ENCODE measurements around the gene HS2ST1. TPM values are rescaled to one million over a fixed set of nuclear protein-coding genes. Genes with fewer than 3 reads are reported as not detected.

The HS2ST1 gene
- total RNA-seq, 2 experiments from 2014 or later, result 20.6 to 23.0 TPM

GRCh38 chr1:86912281-86912900, 2.0 kb upstream of the HS2ST1 start:
- Mint-ChIP-seq H3K4me3 (no peak overlapping the region), H3K4me1 (peaks cover 46% of the 10 kb centered on the region), H3K9me3 (no peaks in the 10 kb centered on the region), H3K27me3 (no peaks in the 10 kb centered on the region), H3K27ac (peak overlapping the region; percentile 31), H3K36me3 (ENCODE audit: low read depth) (peaks cover 40% of the 10 kb centered on the region)
- ChIA-PET CTCF (interaction anchor here (0.7 to 1.0 kb wide), 3 partner anchors 14 to 208 kb away, joined by 3 to 6 read pairs (median 3); partner anchors contain the start of gene SH3GLB1), POLR2A (no interaction called here)
- no peak for DNase-seq

DNA sequence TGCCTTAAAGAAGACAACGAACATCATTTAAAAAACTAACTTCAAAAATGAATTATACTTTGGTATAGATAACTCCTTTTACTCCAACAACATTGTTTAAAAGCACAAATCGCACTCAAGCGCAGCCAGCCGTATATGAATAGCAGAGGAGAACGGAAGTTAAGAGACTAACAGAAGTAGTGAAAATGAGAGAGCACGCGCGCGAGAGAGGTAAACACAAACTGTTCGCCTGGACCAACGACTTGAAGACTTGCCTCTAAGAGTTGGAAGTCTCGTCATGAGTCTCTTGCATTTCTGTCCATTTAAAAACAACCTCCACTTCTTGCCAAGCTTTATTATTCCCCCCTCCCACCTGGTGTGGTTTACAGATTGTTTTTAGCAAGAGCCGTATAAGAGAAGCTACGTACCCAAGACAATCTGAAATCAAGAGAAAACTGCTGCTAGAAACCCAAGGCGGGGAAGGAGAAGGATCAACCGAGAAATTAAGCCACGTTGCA, 988 bp upstream of the HS2ST1 start:
- H3K4me1 Mint-ChIP-seq, result peaks cover 44% of the 10 kb centered on the region
- H3K9me3 Mint-ChIP-seq, result no peaks in the 10 kb centered on the region
- POLR2A ChIA-PET, result no interaction called here
- H3K4me3 Mint-ChIP-seq, result no peak overlapping the region
- peaks cover 34% of the 10 kb centered on the region for H3K36me3 Mint-ChIP-seq (ENCODE audit: low read depth)
- DNase-seq, result peak; percentile 50
- CTCF ChIA-PET, result interaction anchor here (0.9 to 2.6 kb wide), 4 partner anchors 11 to 209 kb away, joined by 3 to 14 read pairs (median 4); partner anchors contain the start of gene SH3GLB1
- H3K27me3 Mint-ChIP-seq, result no peaks in the 10 kb centered on the region
- H3K27ac Mint-ChIP-seq, result no peak overlapping the region

DNA sequence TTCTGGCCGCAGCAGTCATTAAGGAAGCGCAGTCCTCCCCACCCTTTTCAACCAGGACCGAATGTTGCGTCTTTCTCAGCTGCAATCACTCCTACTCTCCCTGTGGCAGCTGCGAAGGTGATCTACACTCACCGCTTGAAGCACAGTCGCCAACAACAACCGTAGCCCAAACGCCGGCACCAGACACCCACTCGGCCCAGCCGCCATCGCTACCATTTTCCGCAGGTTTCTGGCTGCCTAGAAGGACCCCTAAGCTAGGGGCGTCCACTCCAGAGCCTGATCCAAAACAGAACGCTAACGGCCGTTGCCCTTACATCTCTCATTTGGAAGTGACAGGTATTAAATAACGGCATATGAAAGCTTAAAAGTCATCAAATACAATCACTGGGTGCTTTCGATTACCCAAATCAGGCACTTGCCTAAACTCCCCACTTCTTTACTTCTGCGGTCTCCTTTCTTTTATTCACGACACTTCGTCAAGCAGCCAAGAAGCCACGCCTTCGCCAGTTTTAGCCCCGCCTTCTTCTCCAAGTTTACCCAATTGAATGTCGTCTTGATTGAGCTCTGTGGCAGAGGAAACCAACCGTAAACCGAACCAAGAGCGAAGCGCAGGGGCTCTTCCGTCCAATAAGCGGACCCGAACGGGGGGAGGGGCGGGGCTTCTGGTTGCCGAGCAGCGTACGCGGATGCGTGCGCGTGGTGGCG, 387 bp upstream of the HS2ST1 start, which contains the start of gene SELENOF:
Gene SELENOF (minus strand): TSS at position 231 of the 705 bp plus-strand sequence. CDS start 15 bp downstream, at position 216.
- peaks cover 29% of the 10 kb centered on the region for H3K36me3 Mint-ChIP-seq (ENCODE audit: low read depth)
- no peak within 1 kb of the TSS for H3K4me3 Mint-ChIP-seq
- no peaks in the 10 kb centered on the region for H3K9me3 Mint-ChIP-seq
- ChIA-PET POLR2A (interaction anchor here (1.0 kb wide), 1 partner anchor 210 kb away, joined by 4 read pairs; the partner anchor contains the start of gene SH3GLB1), CTCF (interaction anchor here (0.6 to 2.6 kb wide), 5 partner anchors 11 to 210 kb away, joined by 3 to 14 read pairs (median 4); partner anchors contain the start of gene SH3GLB1)
- peak; percentile 99 for DNase-seq
- peaks cover 42% of the 10 kb centered on the region for H3K4me1 Mint-ChIP-seq
- H3K27me3 Mint-ChIP-seq, result no peaks in the 10 kb centered on the region
- H3K27ac Mint-ChIP-seq, result no peak within 1 kb of the TSS

DNA sequence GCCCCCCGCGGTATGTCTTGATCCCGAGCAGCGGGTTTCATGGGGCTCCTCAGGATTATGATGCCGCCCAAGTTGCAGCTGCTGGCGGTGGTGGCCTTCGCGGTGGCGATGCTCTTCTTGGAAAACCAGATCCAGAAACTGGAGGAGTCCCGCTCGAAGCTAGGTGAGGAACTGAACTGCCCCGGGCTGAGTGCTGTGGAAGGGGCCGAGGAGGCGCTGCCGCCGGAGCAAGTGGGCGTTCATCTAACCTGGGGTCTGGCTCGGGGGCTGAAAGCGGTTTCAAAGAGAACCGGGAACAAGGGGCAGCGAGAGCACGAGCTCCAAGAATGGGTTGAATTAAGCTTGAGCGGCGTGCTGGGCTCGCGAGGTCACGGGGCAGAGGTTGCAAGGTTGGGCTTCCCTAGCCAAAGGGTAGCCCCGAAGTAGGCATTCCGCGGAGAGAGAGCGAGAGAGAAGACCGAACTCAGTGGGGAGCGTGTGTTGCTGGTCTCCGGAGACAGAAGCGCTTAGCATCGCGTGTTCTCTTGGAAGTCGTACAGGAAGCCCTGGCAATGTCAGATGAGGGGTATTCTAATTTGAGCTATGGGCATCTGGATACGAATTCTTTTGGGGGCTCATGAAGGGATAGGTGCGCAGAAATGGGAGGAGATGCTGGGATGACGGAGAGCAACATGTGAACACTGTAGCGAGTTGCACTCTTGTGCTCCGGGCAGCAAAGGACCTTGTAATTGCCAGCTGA, 732 bp downstream of the HS2ST1 start:
- Mint-ChIP-seq H3K27me3 (no peaks in the 10 kb centered on the region), H3K4me1 (peaks cover 32% of the 10 kb centered on the region), H3K27ac (no peak overlapping the region), H3K9me3 (no peaks in the 10 kb centered on the region), H3K36me3 (ENCODE audit: low read depth) (peaks cover 18% of the 10 kb centered on the region), H3K4me3 (no peak overlapping the region)
- DNase-seq, result peak; percentile 58
- CTCF ChIA-PET, result interaction anchor here (0.8 to 2.6 kb wide), 3 partner anchors 42 to 211 kb away, joined by 3 to 14 read pairs (median 4); partner anchors contain the start of gene SH3GLB1
- POLR2A ChIA-PET, result interaction anchor here (0.5 kb wide), 1 partner anchor 27 kb away, joined by 3 read pairs; no protein-coding TSS in a partner anchor

DNA sequence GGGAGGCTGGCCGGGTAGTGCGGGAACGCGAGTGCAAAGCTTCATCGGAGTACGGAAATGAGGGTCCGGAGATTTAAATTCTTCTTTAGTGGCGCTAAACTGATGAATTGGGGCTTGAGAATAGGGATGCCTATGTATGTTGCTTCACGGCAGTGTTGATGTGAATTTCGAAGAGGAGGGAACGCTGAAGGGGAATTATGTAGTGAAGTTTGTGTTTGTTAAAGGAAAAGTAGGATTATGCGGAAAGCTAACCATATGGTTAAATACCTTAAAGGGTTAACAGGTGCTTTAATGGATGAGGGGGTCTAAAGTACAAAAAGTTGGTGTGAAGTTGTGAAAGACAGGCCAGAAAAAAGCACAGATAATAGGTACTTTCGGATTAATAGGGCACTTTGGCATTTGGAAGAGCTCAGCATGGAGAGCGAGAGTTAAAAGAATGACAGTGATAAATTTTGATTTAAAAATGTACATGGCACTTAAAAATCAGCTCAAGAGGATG, 1.4 kb downstream of the HS2ST1 start:
- peaks cover 2% of the 10 kb centered on the region for H3K9me3 Mint-ChIP-seq
- POLR2A ChIA-PET, result interaction anchor here (0.5 kb wide), 1 partner anchor 26 kb away, joined by 3 read pairs; no protein-coding TSS in a partner anchor

DNA sequence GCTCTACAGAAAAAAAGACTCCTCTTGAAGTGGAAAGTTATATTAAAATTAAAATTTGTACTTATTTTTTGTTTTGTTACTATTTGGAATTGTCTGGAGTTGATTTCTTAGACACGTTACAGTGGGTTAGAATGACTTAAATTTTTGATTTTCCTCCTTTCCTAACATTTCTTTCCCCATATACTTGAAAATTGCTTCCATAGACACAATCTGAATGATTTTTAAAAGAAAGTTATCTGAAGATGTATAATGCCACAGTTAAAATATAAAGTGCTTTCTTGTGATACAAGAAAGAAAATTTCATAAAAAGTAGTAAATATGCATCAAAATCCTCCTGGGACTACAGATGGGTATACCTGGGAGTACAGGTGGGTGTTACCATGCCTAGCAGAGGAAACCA, 2.3 kb downstream of the HS2ST1 start:
- Mint-ChIP-seq H3K4me3 (peak overlapping the region; percentile 25), H3K9me3 (peaks cover 7% of the 10 kb centered on the region), H3K27ac (no peak overlapping the region), H3K4me1 (peaks cover 20% of the 10 kb centered on the region), H3K36me3 (ENCODE audit: low read depth) (peaks cover 5% of the 10 kb centered on the region), H3K27me3 (no peaks in the 10 kb centered on the region)
- DNase-seq, result no peak
- POLR2A ChIA-PET, result no interaction called here
- CTCF ChIA-PET, result no interaction called here

More for the DNA sequence above, 1.4 kb downstream of the HS2ST1 start:
- no peaks in the 10 kb centered on the region for H3K27me3 Mint-ChIP-seq
- no peak overlapping the region for H3K4me3 Mint-ChIP-seq
- H3K4me1 Mint-ChIP-seq, result peaks cover 28% of the 10 kb centered on the region
- DNase-seq, result no peak
- peaks cover 13% of the 10 kb centered on the region for H3K36me3 Mint-ChIP-seq (ENCODE audit: low read depth)
- H3K27ac Mint-ChIP-seq, result no peak overlapping the region
- CTCF ChIA-PET, result interaction anchor here (1.3 to 2.6 kb wide), 2 partner anchors 110 to 211 kb away, joined by 4 to 14 read pairs; partner anchors contain the start of gene SH3GLB1

- Mint-ChIP-seq H3K27me3 (no peaks in the 10 kb centered on the region), H3K36me3 (ENCODE audit: low read depth) (peaks cover 27% of the 10 kb centered on the region), H3K9me3 (peaks cover 35% of the 10 kb centered on the region), H3K4me1 (peaks cover 14% of the 10 kb centered on the region), H3K27ac (no peak overlapping the region), H3K4me3 (no peak overlapping the region)
- no peak for DNase-seq
- CTCF ChIA-PET, result interaction anchor here (0.6 kb wide), 1 partner anchor 89 kb away, joined by 3 read pairs; no protein-coding TSS in a partner anchor
- POLR2A ChIA-PET, result no interaction called here
Measured at GRCh38 chr1:86922445-86922844, 8.0 kb downstream of the HS2ST1 start.

- Mint-ChIP-seq H3K4me1 (peaks cover 12% of the 10 kb centered on the region), H3K27ac (no peak overlapping the region), H3K27me3 (no peaks in the 10 kb centered on the region), H3K36me3 (ENCODE audit: low read depth) (peaks cover 27% of the 10 kb centered on the region), H3K4me3 (no peak overlapping the region), H3K9me3 (peaks cover 35% of the 10 kb centered on the region)
- no peak for DNase-seq
- POLR2A ChIA-PET, result no interaction called here
- CTCF ChIA-PET, result no interaction called here
Measured at GRCh38 chr1:86924324-86924960, 10.0 kb downstream of the HS2ST1 start.

GRCh38 chr1:86925742-86926141, 11.3 kb downstream of the HS2ST1 start:
- H3K27ac Mint-ChIP-seq, result no peak overlapping the region
- H3K27me3 Mint-ChIP-seq, result no peaks in the 10 kb centered on the region
- H3K9me3 Mint-ChIP-seq, result peaks cover 33% of the 10 kb centered on the region
- ChIA-PET CTCF (no interaction called here), POLR2A (no interaction called here)
- H3K4me3 Mint-ChIP-seq, result no peak overlapping the region
- H3K36me3 Mint-ChIP-seq (ENCODE audit: low read depth), result peaks cover 27% of the 10 kb centered on the region
- DNase-seq, result no peak
- H3K4me1 Mint-ChIP-seq, result peaks cover 12% of the 10 kb centered on the region

DNA sequence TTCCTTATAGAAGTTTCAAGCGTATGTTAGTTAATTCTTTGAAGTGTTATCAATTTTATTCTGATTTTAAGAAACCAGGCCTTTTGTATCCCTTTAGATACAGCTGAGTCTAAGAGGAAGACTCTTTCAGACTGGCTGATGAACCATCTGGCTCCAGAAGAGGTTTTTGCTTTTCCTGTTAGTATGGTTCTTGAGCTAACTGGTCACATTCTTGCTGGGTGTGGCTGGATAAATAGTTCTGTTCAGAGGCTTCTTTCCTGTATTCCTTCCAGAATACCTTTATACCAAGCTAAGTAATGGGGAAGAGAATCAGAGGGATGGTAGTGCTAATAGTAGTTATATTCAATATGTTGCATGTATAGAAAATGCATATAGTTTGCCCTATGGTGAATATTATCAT, 12.4 kb downstream of the HS2ST1 start:
- POLR2A ChIA-PET, result no interaction called here
- no peak for DNase-seq
- no peak overlapping the region for H3K27ac Mint-ChIP-seq
- peaks cover 28% of the 10 kb centered on the region for H3K9me3 Mint-ChIP-seq
- H3K36me3 Mint-ChIP-seq (ENCODE audit: low read depth), result peaks cover 27% of the 10 kb centered on the region
- peaks cover 12% of the 10 kb centered on the region for H3K4me1 Mint-ChIP-seq
- CTCF ChIA-PET, result interaction anchor here (1.4 kb wide), 1 partner anchor 15 kb away, joined by 3 read pairs; no protein-coding TSS in a partner anchor
- H3K4me3 Mint-ChIP-seq, result no peak overlapping the region
- H3K27me3 Mint-ChIP-seq, result no peaks in the 10 kb centered on the region

GRCh38 chr1:86928819-86929218, 14.4 kb downstream of the HS2ST1 start:
- Mint-ChIP-seq H3K9me3 (peaks cover 18% of the 10 kb centered on the region), H3K36me3 (ENCODE audit: low read depth) (peaks cover 19% of the 10 kb centered on the region), H3K4me1 (peaks cover 18% of the 10 kb centered on the region), H3K27ac (no peak overlapping the region), H3K27me3 (no peaks in the 10 kb centered on the region), H3K4me3 (no peak overlapping the region)
- ChIA-PET POLR2A (no interaction called here), CTCF (no interaction called here)
- no peak for DNase-seq

GRCh38 chr1:86933051-86933450, 18.6 kb downstream of the HS2ST1 start:
- Mint-ChIP-seq H3K36me3 (ENCODE audit: low read depth) (no peaks in the 10 kb centered on the region), H3K4me1 (peaks cover 13% of the 10 kb centered on the region), H3K27me3 (no peaks in the 10 kb centered on the region), H3K9me3 (no peaks in the 10 kb centered on the region), H3K27ac (no peak overlapping the region), H3K4me3 (no peak overlapping the region)
- DNase-seq, result no peak
- POLR2A ChIA-PET, result no interaction called here
- CTCF ChIA-PET, result no interaction called here

All from activated CD4-positive, alpha-beta T cell treated with anti-CD3 and anti-CD28 coated beads, Interleukin-2, amount 10 ng/mL, durations not matched to agents 7 days and 5 days (primary cell).